Left hindlimb (tissue), 1 donor: ENCODE results near the gene DNAJC7.

Source experiments
- DNase-seq: peaks from one replicate; pipeline ENCODE4 v3.0.0-alpha.2; 2018

The DNAJC7 gene, protein sequence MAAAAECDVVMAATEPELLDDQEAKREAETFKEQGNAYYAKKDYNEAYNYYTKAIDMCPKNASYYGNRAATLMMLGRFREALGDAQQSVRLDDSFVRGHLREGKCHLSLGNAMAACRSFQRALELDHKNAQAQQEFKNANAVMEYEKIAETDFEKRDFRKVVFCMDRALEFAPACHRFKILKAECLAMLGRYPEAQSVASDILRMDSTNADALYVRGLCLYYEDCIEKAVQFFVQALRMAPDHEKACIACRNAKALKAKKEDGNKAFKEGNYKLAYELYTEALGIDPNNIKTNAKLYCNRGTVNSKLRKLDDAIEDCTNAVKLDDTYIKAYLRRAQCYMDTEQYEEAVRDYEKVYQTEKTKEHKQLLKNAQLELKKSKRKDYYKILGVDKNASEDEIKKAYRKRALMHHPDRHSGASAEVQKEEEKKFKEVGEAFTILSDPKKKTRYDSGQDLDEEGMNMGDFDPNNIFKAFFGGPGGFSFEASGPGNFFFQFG

DNA sequence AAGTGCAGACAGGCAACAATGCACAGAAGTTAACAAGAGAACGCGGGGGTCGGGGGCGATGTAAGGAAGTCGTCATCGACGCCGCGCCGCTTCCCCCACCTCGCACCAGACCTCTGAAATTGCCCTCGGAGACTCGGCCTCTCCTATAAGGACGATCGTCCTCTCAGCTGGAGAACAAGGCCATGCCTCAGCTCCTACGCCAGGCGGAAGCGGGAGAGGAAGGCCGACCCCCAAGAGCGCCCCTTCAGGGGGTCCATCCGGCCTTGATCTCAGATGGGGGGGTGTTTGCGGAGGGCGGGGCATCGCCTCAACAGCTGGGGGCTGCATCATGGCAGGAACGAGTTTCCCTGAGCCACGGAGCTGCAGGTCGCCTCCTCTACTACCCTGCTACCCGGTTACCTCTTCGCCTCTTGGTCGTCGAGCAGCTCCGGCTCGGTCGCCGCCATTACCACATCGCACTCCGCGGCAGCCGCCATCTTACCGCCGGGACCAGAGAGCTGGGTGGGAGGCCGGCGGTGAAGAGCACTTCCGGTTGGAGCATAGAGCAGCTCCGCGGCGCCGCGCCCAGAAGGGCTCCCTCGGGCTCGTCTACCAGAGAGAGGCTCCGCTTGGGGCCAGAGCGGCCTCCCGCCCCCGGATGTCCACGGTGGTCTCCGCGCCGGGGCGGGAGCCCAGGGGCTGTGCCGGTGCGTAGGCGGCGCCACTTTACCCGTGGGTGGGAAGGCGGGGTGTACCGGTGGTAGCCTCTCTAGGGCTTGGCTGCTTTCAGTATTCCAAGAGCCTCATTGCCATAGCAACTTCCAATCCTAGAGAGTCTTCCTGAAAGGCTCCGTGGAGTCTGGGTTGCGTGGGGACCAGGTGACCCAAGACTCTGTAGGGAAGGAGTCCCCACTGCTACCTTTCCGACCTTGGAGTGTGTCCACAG, at the start of gene DNAJC7:
TSS of gene DNAJC7 (minus strand) at position 499 of the 925 bp plus-strand sequence. CDS start at position 476, 23 bp downstream.
- peak; percentile 94 for DNase-seq

DNA sequence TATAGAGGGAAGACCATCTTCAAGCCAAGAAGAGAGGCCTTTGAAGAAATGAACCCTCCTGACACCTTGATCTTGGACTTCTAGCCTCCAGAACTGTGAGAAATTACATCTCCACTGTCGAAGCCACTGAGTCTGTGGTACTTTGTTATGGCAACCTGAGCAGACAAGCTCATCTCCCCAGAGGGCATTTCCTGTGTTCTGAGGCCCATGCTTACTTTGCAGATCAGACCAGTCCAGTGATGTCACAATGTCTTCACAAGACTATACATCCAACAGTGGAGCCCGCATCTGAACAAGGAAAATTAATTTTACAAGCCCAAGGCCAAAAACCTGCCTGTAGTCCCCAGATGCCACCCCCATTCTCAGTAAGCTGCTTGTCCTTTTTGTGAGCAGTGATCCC, 48.0 kb upstream of the DNAJC7 start:
- DNase-seq: no peak

DNA sequence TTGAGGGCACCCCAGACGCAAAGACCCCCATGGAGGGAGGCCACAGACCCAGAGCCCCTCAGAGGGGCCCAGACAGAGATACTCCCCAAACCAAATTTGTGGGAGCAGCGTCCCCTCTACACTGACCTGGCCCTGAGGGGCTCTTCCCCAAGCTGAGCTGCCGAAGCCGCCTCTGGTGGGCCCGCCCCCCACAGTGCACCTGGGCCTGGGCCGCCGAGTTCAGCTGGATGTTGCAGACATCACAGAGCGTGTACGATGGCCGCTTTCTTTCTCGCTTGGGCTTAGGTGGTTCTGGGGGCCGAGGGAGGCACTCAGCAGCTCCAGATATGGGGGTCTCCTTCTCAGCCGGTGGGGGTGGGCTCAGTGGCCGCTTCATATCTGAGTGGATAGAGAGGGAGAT, 45.4 kb upstream of the DNAJC7 start:
- no peak for DNase-seq

DNA sequence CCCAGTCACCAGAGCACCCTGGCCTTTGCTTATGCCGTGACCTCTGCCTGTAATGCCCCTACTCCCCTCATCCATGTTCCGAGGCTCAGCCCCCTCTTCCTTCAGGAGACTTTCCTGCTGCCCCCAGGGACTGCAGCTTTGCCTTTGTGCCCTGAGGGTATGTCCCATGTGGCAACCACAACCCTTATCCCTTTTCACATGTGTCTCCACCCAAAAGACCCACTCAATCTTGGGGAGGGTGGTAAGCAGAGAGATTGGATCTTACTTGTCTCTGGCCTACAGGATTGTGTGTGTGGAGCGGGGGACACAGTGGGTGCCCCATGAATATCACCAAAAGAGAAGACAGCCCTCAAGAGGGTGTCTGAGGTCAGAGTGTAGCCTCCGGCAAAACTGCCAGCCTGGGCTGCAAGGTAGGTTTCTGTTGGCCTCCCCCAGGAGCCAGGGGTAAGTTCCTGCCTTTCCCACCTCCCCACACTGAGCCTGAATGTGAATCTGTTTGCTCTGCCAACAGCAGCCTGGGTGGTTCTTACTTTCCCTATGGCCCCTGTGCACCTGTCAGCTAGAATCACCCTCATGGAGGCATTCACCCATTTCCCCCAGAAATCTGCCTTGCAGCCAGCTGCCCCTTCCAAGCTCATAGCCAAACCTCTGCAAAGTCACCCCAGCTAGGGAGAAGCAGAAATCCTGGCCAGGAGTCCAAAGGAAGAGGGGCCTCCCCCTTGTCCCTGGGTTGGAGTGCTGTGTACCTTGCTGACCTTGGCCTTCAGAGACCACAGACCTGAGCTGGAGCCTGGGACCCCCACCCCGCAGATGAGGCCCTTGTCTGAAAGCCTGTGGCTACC, 44.6 kb upstream of the DNAJC7 start:
- DNase-seq: no peak

DNA sequence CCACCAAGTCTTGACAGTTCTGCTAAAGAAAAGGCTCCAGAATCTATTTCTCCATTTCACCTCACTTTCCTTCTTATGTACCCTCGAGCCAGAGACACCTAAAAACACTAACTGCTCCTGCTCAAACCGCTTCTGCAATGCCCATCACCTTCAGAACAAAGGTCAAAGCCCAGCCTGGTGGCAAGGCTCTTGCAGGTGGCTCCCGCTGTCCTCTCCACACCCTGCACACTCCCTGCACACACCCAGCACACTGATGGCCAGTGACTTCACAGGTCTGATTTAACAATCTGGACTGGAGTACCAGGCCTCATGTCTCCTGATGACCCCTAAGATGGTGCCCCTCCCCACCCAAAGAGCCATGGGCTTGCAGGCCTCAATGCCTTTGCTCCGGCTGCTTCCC, 43.0 kb upstream of the DNAJC7 start:
- no peak for DNase-seq

DNA sequence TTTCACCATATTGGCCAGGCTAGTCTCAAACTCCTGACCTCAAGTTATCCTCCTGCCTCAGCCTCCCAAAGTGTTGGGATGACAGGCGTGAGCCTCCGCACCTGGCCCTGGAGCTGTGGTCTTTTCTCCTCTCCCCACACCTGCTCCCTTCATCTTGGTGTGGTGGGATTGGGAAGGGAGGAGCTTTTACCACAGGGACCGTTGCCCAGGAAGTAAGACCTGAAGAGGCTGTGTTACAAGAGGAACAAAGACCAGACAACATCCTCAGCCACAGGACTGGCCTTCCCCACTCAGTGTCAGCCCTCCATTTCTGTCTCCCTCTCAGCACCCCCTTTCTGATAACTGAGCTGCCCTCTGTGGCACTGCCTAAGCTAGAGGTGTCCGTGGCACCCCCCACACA, 42.6 kb upstream of the DNAJC7 start:
- DNase-seq: no peak

DNA sequence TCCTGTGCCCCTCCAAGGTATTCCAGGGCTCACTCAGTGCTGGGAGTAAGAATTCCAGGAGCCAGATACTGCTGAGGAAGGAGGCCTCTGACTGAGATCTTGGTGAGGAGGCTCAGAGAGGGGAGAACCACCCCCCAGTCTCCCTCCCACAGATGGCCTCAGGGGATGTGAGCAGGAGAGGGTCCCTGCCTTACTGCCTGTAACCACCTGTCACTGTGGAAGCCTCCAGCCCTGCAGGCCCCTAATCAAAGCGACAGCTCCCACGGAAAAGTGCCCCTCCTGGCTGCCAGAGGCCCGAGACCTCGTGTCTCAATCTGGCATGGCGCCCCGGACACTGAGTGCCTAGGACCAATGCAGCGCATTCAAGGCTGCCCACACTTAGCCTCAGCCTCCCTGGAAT, 40.8 kb upstream of the DNAJC7 start:
- DNase-seq: no peak

DNA sequence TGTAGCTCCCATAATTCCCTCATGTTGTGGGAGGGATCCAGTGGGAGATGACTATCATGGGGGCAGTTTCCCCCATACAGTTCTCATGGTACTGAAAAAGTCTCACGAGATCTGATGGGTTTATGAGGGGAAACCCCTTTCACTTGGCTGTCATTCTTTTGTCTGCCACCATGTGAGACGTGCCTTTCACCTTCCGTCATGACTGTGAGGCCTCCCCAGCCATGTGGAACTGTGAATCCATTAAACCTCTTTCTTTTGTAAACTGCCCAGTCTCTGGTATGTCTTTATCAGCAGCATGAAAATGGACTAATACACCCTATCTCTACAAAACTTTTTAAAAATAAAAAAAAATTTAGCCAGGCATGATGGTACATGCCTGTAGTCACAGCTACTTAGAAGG, 39.4 kb upstream of the DNAJC7 start:
- DNase-seq: no peak

DNA sequence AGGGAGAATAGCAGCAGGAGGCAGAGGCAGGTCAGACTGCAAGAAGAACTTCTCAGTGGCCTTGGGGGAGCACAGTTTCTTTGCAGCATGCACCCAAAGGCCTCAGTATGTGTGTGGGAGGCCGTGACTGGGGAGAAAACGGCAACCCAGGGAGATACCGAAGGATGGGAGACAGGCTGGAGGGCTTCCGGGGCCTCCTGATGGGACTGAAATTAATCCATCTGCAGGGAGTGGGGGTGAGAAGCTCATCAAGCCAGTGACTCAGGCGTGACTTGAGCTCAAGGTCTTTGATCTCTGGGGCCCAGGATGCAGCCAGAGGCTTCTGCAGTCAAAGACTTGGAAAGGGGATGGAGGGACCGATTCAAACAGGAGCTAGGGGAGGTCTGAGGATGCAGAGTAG, 38.3 kb upstream of the DNAJC7 start:
- no peak for DNase-seq

DNA sequence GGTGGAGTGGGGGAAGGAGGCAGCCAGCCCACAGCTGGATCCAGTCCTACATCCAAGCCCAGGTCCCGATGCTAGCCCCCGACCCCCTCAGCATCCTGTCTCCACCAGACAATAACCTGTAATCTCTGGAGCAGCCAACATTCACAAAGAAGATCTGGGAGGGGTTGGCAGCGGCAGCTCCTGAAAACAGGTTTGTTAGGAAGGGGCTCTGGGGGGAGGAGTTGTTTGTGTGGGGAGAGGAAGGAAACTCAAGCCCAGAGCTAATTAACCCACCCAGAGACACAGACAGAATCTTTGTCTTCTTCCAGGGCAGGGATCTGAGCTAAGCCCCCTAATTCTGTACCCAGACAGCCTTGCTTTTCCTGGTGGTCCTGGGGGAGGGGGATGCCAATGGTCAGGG, 37.8 kb upstream of the DNAJC7 start:
- DNase-seq: no peak

DNA sequence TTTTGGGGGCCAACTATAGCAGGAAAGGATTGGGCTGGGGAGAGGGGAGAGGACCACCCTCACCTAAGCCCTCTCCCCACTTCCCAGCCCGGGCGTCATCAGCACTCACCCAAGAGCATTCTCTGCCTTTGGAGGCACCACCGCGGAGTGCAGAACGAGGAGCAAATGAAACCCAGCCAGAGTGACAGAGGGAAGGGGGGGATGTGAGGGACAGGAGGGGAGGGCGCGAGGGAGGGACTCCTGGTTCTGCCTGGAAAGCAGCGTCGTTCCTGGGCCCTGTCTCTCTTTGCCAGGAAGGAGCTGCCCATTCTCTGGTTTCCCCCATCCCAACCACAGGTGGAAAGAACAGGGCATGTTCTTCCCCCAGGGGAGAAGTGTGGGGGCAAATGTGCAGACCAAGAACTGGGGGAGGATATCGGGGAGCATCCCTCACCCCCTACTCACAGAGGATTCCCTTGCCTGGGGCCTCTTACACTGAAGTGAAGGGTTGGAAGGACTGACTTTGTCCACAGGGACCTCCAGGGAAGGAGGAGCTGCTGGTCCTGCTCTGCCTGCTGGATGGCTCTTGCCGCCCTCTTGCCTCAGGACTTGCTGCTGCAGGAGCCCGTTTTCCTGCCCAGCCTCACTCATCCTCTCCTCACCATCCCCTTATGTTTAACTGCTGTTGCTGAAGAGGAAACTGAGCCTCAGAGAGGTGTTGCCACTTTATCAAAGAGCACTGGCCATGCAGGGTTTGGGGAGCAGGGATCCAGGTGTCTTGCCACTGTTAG, 36.7 kb upstream of the DNAJC7 start:
- DNase-seq: no peak

DNA sequence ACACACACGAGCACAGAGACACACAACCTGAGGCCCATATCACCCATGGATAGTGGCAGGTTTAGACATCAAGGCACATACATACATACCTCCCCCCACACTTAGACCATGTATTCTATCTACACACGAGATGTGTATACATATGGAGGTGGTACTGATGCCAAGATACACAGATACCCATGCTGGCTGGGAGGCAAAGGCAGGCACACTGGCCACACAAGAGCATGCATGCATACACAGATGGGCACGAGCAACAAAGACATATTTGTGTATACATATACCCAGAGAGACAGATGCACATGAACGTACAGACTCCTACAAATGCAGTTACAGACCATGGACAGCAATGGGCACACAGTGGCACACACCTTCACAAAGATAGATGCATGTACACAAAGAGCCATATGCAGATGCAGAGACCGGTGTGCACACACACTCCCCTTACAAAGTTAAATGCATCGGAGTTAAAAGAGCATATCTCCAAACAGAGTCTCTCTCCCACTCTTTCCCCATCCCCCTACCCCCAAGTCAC, 35.2 kb upstream of the DNAJC7 start:
- DNase-seq: no peak

DNA sequence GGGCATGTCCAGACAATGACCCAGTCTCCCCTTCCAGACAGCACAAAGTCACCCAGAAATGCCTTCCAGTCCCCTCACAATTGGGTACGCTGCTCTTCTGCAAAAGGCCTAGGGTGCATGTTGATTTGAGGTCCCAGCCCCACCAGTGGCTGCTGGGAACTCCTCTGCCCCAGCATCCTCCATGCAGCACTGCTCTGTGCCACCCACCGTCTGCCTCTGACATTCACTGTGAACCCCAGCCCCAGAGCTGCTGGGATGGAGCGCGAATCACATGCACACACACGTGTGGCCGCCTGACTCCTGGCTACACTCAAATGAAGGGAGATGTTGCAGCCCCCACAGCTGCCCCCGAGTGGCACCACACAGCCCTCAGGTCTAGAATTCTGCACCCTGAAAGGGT, 34.4 kb upstream of the DNAJC7 start:
- no peak for DNase-seq

DNA sequence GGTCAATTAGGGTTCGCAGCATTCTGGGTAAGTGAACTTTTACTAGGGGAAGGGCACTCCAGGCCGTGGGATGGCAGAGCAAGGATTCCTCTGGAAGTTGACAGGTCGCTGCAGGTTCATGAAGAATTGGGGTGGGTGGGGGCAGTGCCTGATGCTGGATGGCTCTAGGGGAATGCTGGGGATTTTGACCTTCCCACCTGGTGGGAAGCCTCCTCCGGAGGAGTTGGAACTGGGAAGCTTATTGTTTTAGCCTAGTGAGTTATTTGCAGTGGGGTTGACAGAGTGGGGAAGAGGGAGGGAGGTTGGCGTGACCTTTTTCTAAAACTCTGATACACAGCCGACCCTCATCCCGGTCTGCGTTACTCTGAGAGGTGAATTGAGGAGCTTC, 33.8 kb upstream of the DNAJC7 start:
- no peak for DNase-seq

DNA sequence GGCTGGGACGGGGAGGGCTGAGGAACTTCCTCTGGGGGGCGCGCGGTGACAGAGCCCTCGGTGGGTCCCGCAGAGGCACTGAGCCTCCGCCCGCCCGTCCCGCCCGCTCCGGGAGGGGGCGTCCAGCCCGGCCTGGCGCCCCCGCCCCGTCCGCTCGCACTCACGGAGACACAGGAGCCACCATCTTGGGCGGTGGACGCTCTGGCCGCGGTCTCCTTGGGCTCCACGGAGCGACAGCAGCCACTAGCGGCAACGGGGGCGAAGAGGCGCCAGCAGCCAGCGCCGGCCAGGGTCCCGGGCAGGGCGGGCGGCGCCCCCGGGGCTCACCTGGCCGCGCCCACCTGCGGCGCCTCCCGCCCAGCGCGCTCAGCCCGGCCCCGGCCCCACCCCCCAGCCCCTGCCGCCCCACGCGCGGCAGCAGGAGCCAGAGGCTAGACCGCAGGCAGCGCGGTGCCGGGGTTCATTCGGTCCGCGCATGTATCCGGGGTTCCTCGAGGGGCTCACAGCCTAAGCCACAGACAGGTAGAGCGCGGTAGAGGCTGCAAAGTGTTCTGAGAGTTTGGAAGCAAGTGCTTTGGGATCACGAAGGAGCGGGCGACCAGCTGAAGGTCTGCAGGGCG, 33.3 kb upstream of the DNAJC7 start, which contains the start of gene C17orf113:
TSS of gene C17orf113 (minus strand) at position 209 of the 620 bp plus-strand sequence. CDS start 7,225 bp downstream, outside the sequence.
- DNase-seq: peak; percentile 71

DNA sequence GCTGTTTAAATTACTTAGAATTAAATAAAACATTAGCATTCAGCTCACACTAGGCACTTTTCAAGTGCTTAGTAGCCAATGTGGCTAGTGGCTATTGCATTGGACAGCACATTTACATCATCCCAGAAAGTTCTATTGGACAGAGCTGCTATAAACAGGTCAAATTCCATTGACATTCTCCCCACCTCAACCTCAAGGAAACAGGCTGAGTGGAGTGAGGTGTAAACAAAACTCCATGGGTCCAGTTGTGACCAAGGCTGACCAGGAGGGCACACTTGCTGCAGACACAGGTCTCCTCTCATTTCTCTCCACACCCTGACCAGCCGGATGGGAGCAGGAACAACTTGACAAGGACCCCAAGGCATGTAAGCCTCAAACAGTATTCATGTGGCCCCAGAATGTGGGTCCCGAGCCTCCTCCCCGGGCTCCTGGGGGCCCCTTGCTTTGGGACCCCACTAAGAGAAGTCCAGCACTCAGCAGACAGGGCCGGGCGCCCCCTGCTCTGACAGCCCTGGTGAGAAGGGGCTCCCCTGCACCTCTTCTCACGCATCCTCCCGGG, 32.7 kb upstream of the DNAJC7 start:
- DNase-seq: no peak

DNA sequence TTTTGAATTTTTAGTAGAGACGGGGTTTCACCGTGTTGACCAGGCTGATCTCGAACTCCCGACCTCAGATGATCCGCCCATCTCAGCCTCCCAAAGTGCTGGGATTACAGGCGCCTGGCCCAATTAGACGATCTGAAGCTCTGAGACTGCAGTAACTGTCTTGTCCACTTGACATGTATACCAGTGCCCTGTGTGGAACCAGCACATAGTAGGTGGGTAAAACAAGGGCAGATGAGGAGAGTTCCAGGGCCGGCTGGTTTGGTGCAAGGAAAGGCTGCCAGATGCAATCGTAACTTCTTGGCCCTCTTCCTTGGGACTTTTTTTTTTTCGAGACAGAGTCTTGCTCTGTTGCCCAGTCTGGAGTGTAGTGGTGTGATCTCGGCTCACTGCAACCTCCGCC, 30.1 kb upstream of the DNAJC7 start:
- no peak for DNase-seq

DNA sequence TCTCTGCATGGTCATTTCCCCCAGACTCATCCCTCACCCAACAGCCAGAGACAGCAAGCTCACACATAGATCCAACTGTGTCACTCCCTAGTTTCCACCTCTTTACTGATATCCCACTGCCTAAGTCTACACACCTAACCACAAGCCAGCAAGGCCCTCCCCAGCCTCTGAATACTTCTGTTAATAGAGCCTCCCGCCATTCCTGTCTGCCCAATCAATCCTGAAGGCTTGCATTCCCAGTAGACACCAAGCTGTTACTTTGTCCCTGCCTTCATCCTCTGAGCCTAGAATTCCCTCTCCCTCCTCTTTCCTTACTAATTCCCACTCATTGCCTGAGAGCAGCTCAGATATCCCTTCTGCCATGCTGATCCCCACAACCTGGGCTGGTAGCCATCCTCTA, 28.5 kb upstream of the DNAJC7 start:
- DNase-seq: no peak

DNA sequence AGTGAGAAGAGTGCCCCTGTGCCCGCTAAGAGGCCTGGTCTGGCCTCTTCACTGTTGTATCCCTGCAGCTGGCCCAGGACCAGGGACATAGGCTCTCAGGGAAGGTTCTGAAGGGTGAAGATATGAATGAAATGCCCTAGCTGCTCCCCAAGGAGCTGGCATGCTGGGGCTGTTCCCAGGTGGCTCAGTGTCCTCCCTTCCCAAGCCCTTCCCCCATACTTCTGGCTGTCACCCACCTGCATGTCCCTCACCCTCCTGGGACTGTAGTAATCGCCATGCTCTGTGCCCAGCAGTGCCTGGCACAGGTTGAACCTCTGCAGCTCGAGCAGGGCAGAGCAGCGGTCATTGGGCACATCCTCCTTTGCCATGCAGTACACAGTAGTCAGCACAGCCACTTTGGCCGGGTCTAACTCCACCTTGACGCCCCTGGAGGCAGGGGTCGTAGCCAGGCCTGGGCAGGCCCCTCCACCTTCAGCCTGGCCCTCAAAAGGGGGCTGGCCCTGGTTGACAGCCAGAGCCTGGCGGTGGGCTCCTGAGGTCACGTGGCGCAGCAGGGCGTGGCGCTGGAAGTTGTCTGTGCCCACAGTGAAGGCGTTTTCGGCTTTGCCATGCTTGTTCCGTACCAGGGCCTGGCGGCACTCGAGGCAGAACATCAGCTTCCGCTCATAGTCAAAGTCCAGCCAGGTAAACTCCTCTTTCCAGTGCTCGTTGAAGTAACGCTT, 25.5 kb upstream of the DNAJC7 start:
- no peak for DNase-seq

DNA sequence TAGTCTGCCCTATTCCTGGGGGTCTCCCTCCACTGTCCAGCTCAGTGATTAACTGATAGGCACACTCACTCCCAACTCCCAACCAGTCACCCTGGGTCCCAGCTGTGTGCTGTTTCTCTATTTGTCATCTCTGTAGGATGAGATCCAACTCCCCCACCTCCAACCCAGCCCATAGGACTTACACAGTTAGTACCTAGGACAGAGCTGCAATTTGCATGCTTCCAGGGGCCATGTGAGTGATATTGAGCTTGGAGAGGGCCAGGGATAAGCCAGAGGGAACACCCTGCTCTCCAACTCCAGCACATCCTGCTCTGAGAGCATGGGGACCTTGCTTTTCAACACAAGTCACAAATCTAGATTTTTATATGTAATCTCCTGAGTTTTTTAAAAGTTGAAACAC, 24.4 kb upstream of the DNAJC7 start:
- no peak for DNase-seq
